Adrenal gland (tissue), 19 donors: Measurements from ENCODE around the gene MEFV. TPM values are rescaled to one million over a fixed set of nuclear protein-coding genes. Genes with fewer than 3 reads are reported as not detected.

Experiments
- DNase-seq, 7 donors: peaks; one replicate each; pipeline ENCODE4 v3.0.0-alpha.2; 2019 to 2020
- H3K27ac ChIP-seq, 5 donors: fragments of 200-600 bp; sonication (generic) in 4 of 5; 1 replicate in 3 of 5; 2 replicates in 2 of 5; pipeline versions ENCODE4 v1.5.1 to v1.8.0; 2016 to 2020; ENCODE audit warnings: mild to moderate bottlenecking in 1 of 5
- H3K27me3 ChIP-seq: fragments of 200-600 bp; 2 replicates; pipeline ENCODE4 v1.8.0; 2021
- H3K36me3 ChIP-seq, 2 donors: fragments of 200-600 bp; replicated peaks in 1 of 2; 1 replicate in 1 of 2; 2 replicates in 1 of 2; pipeline versions ENCODE4 v1.5.1 to v1.8.0; 2018 to 2022
- H3K4me1 ChIP-seq, 2 donors: fragments of 200-600 bp; replicated peaks in 1 of 2; 1 replicate in 1 of 2; 2 replicates in 1 of 2; pipeline versions ENCODE4 v1.5.1 to v1.8.0; 2018 to 2021
- H3K4me3 ChIP-seq, 4 donors: fragments of 200-600 bp; sonication (generic) in 3 of 4; one replicate each; pipeline ENCODE4 v1.5.1; 2016 to 2018
- H3K9me3 ChIP-seq, 3 donors: fragments of 200-600 bp; sonication (generic) in 1 of 3; replicated peaks in 1 of 3; 1 replicate in 2 of 3; 2 replicates in 1 of 3; pipeline versions ENCODE4 v1.5.1 to v1.8.0; 2016 to 2021
- POLR2A ChIP-seq, 2 donors: fragments of 450-650 bp; IDR thresholded peaks; one replicate each; pipeline ENCODE4 v1.6.1; 2017; ENCODE audit warnings: antibody characterized with exemption in 2 of 2, mild to moderate bottlenecking in 2 of 2, moderate library complexity in 1 of 2
- WGBS, 4 donors: extraction: QIAGEN DNeasy Blood & Tissue Kit in 2 of 4; methylation state at CpG; one replicate each; pipeline versions ENCODE4 v1.1.5 to v1.1.7; 2013 to 2017; 5-methylcytosine and 5-hydroxymethylcytosine counted together
- intact Hi-C, 2 donors: fragments of 100-400 bp; cut with DNase I; formaldehyde crosslinking; loops; one replicate each; pipeline versions ENCODE4 v1.14.1 to v1.15.0; 2022 to 2023
- long read RNA-seq, 10 donors: library from polyadenylated mRNA in 3 of 10; unstranded in 2 of 10; stranded (forward) in 1 of 10; transcript quantifications; one replicate each; pipeline ENCODE4 v2.0.0 and lab custom pipeline, GENCODE V29; 2021 to 2026
- polyA plus RNA-seq, 3 donors: library from polyadenylated mRNA; stranded (reverse); fragments of 200-250 nt in 2 of 3; fragments of 350-450 nt in 1 of 3; fragmentation: Illumina TruSeq in 1 of 3; extraction: RNeasy Lipid Tissue Mini Kit (QIAGEN cat#74804) in 1 of 3; gene quantifications; one replicate each; pipeline ENCODE4 v1.2.3, GENCODE V29; 2013 to 2014
- total RNA-seq, 9 donors: library from RNA; depleted of rRNA in 4 of 9; stranded (reverse); fragments of >200 nt in 4 of 9; fragments of 120-200 nt in 1 of 9; fragmentation: NEBNext Ultra II Directional in 1 of 9; extraction: Animal tissue kit (Norgen Biotek cat#: 25700) in 1 of 9; gene quantifications; one replicate each; pipeline versions ENCODE4 v1.1.0 to v1.2.4, GENCODE V29; 2013 to 2023
- TF ChIP-seq, protein P1 (sequence below), 6 experiments: fragments of 450-650 bp in 4 of 6; fragments of 200-600 bp in 2 of 6; sonication (generic) in 1 of 6; IDR thresholded peaks; 1 replicate in 5 of 6; 2 replicates in 1 of 6; pipeline versions ENCODE4 v1.5.1 to v1.8.0; 2016 to 2021; ENCODE audit warnings: antibody characterized with exemption in 6 of 6, mild to moderate bottlenecking in 2 of 6, moderate library complexity in 1 of 6
- donor health status: healthy with polysubstance abuse.
- donor health status: Bipolar disorder and iron deficiency.
- donor health status: DM: yes; HTN: yes; CAD: no.
- donor health status: DM: no; HTN: no; CAD: no.
- donor health status: DM: no; HTN: no; CAD: no.
- donor health status: DM: yes; HTN: yes; CAD: no.

The MEFV gene, protein sequence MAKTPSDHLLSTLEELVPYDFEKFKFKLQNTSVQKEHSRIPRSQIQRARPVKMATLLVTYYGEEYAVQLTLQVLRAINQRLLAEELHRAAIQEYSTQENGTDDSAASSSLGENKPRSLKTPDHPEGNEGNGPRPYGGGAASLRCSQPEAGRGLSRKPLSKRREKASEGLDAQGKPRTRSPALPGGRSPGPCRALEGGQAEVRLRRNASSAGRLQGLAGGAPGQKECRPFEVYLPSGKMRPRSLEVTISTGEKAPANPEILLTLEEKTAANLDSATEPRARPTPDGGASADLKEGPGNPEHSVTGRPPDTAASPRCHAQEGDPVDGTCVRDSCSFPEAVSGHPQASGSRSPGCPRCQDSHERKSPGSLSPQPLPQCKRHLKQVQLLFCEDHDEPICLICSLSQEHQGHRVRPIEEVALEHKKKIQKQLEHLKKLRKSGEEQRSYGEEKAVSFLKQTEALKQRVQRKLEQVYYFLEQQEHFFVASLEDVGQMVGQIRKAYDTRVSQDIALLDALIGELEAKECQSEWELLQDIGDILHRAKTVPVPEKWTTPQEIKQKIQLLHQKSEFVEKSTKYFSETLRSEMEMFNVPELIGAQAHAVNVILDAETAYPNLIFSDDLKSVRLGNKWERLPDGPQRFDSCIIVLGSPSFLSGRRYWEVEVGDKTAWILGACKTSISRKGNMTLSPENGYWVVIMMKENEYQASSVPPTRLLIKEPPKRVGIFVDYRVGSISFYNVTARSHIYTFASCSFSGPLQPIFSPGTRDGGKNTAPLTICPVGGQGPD
- total RNA-seq (1 to 10 TPM in 8 of 9 donors, under 1 TPM in 1; 0.39 to 7.8 (median 4.1) TPM), polyA plus RNA-seq (under 1 TPM; 0.40 to 0.72 (median 0.71) TPM)
- long read RNA-seq, donor 1, partial matches to known transcripts: 25 of 25 reads
- long read RNA-seq, donor 1, other reads (novel, unspliced or antisense): 0 of 25 reads
- long read RNA-seq, donor 2: 0 reads
- long read RNA-seq, donor 3: 0 reads
- long read RNA-seq, donor 4: 0 reads
- long read RNA-seq, donor 5, partial matches to known transcripts: 0 of 1 reads
- long read RNA-seq, donor 5, other reads (novel, unspliced or antisense): 0 of 1 reads
- long read RNA-seq, donor 6: 0 reads
- long read RNA-seq, donor 7: 0 reads
- long read RNA-seq, donor 8: 0 reads
- long read RNA-seq, donor 9: 0 reads
- long read RNA-seq, donor 10: 0 reads

GRCh38 chr16:3256146-3256865, at the start of gene MEFV:
Gene MEFV (minus strand): TSS chr16:3256633. CDS start chr16:3256587, 46 bp downstream.
- Histone ChIP-seq H3K9me3 (no peaks in the 10 kb centered on the region), H3K27me3 (peaks cover 7% of the 10 kb centered on the region), H3K4me1 (no peaks in the 10 kb centered on the region), H3K4me3 (peak within 1 kb of the TSS in 1 of 4 donors; percentile 44), H3K27ac (peak within 1 kb of the TSS in 1 of 5 donors; percentile 50), H3K36me3 (no peaks in the 10 kb centered on the region)
- 57 to 78% (median 70%) methylated on average over 5 to 14 of the region's 14 CpGs for WGBS, 4 donors
- intact Hi-C loops: no loop called here
- no peak for TF ChIP-seq POLR2A (IDR thresholded peaks at IDR 0.05)
- TF ChIP-seq, protein P1, sequence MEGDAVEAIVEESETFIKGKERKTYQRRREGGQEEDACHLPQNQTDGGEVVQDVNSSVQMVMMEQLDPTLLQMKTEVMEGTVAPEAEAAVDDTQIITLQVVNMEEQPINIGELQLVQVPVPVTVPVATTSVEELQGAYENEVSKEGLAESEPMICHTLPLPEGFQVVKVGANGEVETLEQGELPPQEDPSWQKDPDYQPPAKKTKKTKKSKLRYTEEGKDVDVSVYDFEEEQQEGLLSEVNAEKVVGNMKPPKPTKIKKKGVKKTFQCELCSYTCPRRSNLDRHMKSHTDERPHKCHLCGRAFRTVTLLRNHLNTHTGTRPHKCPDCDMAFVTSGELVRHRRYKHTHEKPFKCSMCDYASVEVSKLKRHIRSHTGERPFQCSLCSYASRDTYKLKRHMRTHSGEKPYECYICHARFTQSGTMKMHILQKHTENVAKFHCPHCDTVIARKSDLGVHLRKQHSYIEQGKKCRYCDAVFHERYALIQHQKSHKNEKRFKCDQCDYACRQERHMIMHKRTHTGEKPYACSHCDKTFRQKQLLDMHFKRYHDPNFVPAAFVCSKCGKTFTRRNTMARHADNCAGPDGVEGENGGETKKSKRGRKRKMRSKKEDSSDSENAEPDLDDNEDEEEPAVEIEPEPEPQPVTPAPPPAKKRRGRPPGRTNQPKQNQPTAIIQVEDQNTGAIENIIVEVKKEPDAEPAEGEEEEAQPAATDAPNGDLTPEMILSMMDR (IDR thresholded peaks at IDR 0.05): no peak
- DNase-seq: peak in 3 of 7 donors; percentile 28 to 33 (median 29)

GRCh38 chr16:3306078-3306477, 49.6 kb upstream of the MEFV start:
- Histone ChIP-seq H3K27me3 (no peaks in the 10 kb centered on the region), H3K27ac (peak overlapping the region in 4 of 5 donors; percentile 73 to 96 (median 92)), H3K4me1 (peaks cover 15 to 17% of the 10 kb centered on the region in 2 donors), H3K9me3 (peaks cover 0 to 18% (median 0%) of the 10 kb centered on the region in 3 donors), H3K4me3 (peak overlapping the region; percentile 26 to 97 (median 66)), H3K36me3 (peaks cover 0 to 12% of the 10 kb centered on the region in 2 donors)
- TF ChIP-seq, protein P1 (IDR thresholded peaks at IDR 0.05): no peak
- no peak for DNase-seq
- intact Hi-C loops: no loop called here
- 60 to 70% (median 66%) methylated on average over 11 of the region's 11 CpGs for WGBS, 4 donors

GRCh38 chr16:3305109-3306068, 49.0 kb upstream of the MEFV start, which contains the start of the genes TIGD7 and ZNF75A:
Gene TIGD7 (minus strand): TSS chr16:3305430. CDS start chr16:3300614, 4,816 bp downstream.
Gene ZNF75A (plus strand): TSS chr16:3305497. CDS start chr16:3308429, 2,932 bp downstream.
- 1 to 2% (median 2%) methylated on average over 12 to 103 of the region's 103 CpGs for WGBS, 4 donors
- intact Hi-C loops: no loop called here
- Histone ChIP-seq H3K27ac (peak within 1 kb of the TSS; percentile 73 to 96 (median 90)), H3K4me3 (peak within 1 kb of the TSS; percentile 26 to 97 (median 66)), H3K27me3 (no peaks in the 10 kb centered on the region), H3K36me3 (peaks cover 0 to 12% of the 10 kb centered on the region in 2 donors), H3K4me1 (peaks cover 15 to 17% of the 10 kb centered on the region in 2 donors), H3K9me3 (peaks cover 0 to 13% (median 0%) of the 10 kb centered on the region in 3 donors)
- TF ChIP-seq, protein P1 (IDR thresholded peaks at IDR 0.05): peak in 3 of 6 experiments; percentile 10 to 30 (median 11)
- peak; percentile 80 to 81 for TF ChIP-seq POLR2A (IDR thresholded peaks at IDR 0.05)
- peak; percentile 83 to 92 (median 88) for DNase-seq
